Heart right ventricle (tissue), 16 donors: ENCODE measurements around the gene PLS1. TPM values are rescaled to one million over a fixed set of nuclear protein-coding genes. Genes with fewer than 3 reads are reported as not detected.

ENCODE experiments used
- ATAC-seq, 8 donors: fragments of 200-7000 bp; cut with Tn5 transposase; one replicate each; pipeline ENCODE4 v1.9.1; 2020; ENCODE audit warnings: mild to moderate bottlenecking in 8 of 8, moderate library complexity in 8 of 8, moderate number of reproducible peaks in 1 of 8
- DNase-seq, 2 donors: peaks; one replicate each; pipeline ENCODE4 v3.0.0-alpha.2; 2020
- H3K27ac ChIP-seq, 10 donors: fragments of 200-600 bp; sonication (generic) in 2 of 10; one replicate each; pipeline versions ENCODE4 v1.5.0 to v1.8.0; 2020 to 2022; ENCODE audit warnings: mild to moderate bottlenecking in 3 of 10
- H3K27me3 ChIP-seq, 7 donors: fragments of 200-600 bp; one replicate each; pipeline ENCODE4 v1.8.0; 2021 to 2022; ENCODE audit warnings: mild to moderate bottlenecking in 2 of 7
- H3K36me3 ChIP-seq, 9 donors: fragments of 200-600 bp; sonication (generic) in 1 of 9; one replicate each; pipeline versions ENCODE4 v1.5.0 to v1.8.0; 2020 to 2022; ENCODE audit warnings: mild to moderate bottlenecking in 2 of 9
- H3K4me1 ChIP-seq, 9 donors: fragments of 200-600 bp; sonication (generic) in 1 of 9; one replicate each; pipeline versions ENCODE4 v1.5.0 to v1.8.0; 2020 to 2022; ENCODE audit warnings: mild to moderate bottlenecking in 4 of 9
- H3K4me3 ChIP-seq, 10 donors: fragments of 200-600 bp; sonication (generic) in 2 of 10; one replicate each; pipeline versions ENCODE4 v1.5.0 to v1.8.0; 2020 to 2022; ENCODE audit warnings: mild to moderate bottlenecking in 7 of 10, moderate library complexity in 2 of 10
- H3K9me3 ChIP-seq, 11 donors: fragments of 200-600 bp in 10 of 11; sonication (generic) in 2 of 11; one replicate each; pipeline versions ENCODE4 v1.5.0 to v1.8.0; 2013 to 2022; ENCODE audit warnings: mild to moderate bottlenecking in 2 of 11, control low read depth in 1 of 11, moderate library complexity in 1 of 11
- CTCF ChIP-seq, 9 donors: fragments of 200-600 bp; sonication (generic) in 2 of 9; IDR thresholded peaks; one replicate each; pipeline versions ENCODE4 v1.5.0 to v1.8.0; 2021 to 2022; ENCODE audit warnings: antibody characterized with exemption in 9 of 9, mild to moderate bottlenecking in 5 of 9, moderate library complexity in 1 of 9
- WGBS, 2 donors: extraction: QIAGEN DNeasy Blood & Tissue Kit; methylation state at CpG; one replicate each; pipeline ENCODE4 v1.1.7; 2013; ENCODE audit warnings: inconsistent platforms in 1 of 2; 5-methylcytosine and 5-hydroxymethylcytosine counted together
- intact Hi-C, 10 donors: fragments of 100-400 bp; cut with DNase I; formaldehyde crosslinking; loops; one replicate each; pipeline versions ENCODE4 v1.11.1 to v1.14.2; 2022
- polyA plus RNA-seq, 2 donors: library from polyadenylated mRNA; stranded (reverse); fragments of 200-250 nt; gene quantifications; one replicate each; pipeline ENCODE4 v1.2.3, GENCODE V29; 2013
- total RNA-seq, 10 donors: library from RNA; stranded (reverse); fragmentation: NEBNext Ultra II Directional in 3 of 10; extraction: Animal tissue kit (Norgen Biotek cat#: 25700) in 3 of 10; gene quantifications; one replicate each; pipeline versions ENCODE4 v1.2.1 to v1.2.4, GENCODE V29; 2021 to 2023
- donor health status: Arrhythmogenic right ventricular cardiomyopathy.
- donor health status: ischemic (EF 13 %, LVEDD 7.1; RV severe dilation, severe dysfunction).
- donor health status: healthy with polysubstance abuse.
- donor health status: DM: no; HTN: yes; CAD: no.
- donor health status: DM: no; HTN: no; CAD: no.
- donor health status: ischemic (EF 25% LVEDD 6.9; RV normal size, moderate dysfunction).
- donor health status: ischemic (EF 25% LVEDD 5.7; RV mildly dilated, moderate dysfunction).
- donor health status: healthy.
- donor health status: DM: yes; HTN: yes; CAD: no.
- donor health status: Ischemic cardiomyopathy.
- donor health status: ischemic (EF 35%, LVEDD 5.7; RV mildly dilated, moderate dysfunction).
- donor health status: nonischemic (EF 11% LVEDD 7.7; RV severe dilation, severe dysfunction).
- donor health status: DM: yes; HTN: yes; CAD: no.
- donor health status: PGD.
- donor health status: ischemic (EF 29% LVEDD 5.4; RV normal size, mild dysfunction).
- donor health status: nonischemic (EF 23%, LVEDD 6.1; RV moderate dilation, normal function).

The PLS1 gene
- total and polyA plus RNA-seq, 12 donors: 0.72 to 2.7 (median 1.5) TPM

- Histone ChIP-seq H3K9me3 (peaks cover 0 to 23% (median 0%) of the 10 kb centered on the region in 11 donors), H3K27ac (no peak overlapping the region), H3K4me3 (no peak overlapping the region), H3K36me3 (peaks cover 0 to 30% (median 9%) of the 10 kb centered on the region in 9 donors), H3K4me1 (no peaks in the 10 kb centered on the region), H3K27me3 (no peaks in the 10 kb centered on the region)
- intact Hi-C loops: no loop called here
- ATAC-seq: no peak
- TF ChIP-seq CTCF (IDR thresholded peaks at IDR 0.05): no peak
- no peak for DNase-seq
- 92 to 93% methylated on average over 1 of the region's 1 CpG for WGBS, 2 donors
Observed at GRCh38 chr3:142754494-142754893, 158.3 kb downstream of the PLS1 start.

Other genes starting within 250 kb of the PLS1 start
- gene XRN1, start 148.4 kb upstream of the PLS1 start, total RNA-seq: 10 to 100 TPM; 15.0 to 33.4 (median 21.2) TPM
- gene XRN1, start 148.4 kb upstream of the PLS1 start, polyA plus RNA-seq: 1 to 10 TPM; 2.1 to 5.0 TPM
- 10 to 100 TPM in 6 of 10 donors, 1 to 10 TPM in 4; 6.8 to 13.6 (median 10.8) TPM for gene ATR, start 17.7 kb upstream of the PLS1 start, total RNA-seq
- 10 to 100 TPM in 1 of 2 donors, 1 to 10 TPM in 1; 4.8 to 19.7 TPM for gene ATR, start 17.7 kb upstream of the PLS1 start, polyA plus RNA-seq
- 10 to 100 TPM in 8 of 10 donors, 1 to 10 TPM in 2; 6.3 to 17.6 (median 11.8) TPM for gene TRPC1, start 127.6 kb downstream of the PLS1 start, total RNA-seq
- 10 to 100 TPM in 1 of 2 donors, 1 to 10 TPM in 1; 2.1 to 22.4 TPM for gene TRPC1, start 127.6 kb downstream of the PLS1 start, polyA plus RNA-seq